GM21619 (cell line): ENCODE results near the gene ZBTB2.

Source experiments
- ATAC-seq: cut with Tn5 transposase; IDR thresholded peaks from one replicate; pipeline ENCODE4 v1.9.1; 2021; ENCODE audit not compliant: unreplicated experiment

Gene ZBTB2

GRCh38 chr6:151391471-151392413 is at the start of gene ZBTB2:
ZBTB2 (minus strand) TSS chr6:151391559; CDS start chr6:151373637, 17,922 bp downstream.
- ATAC-seq: peak; percentile 11

GRCh38 chr6:151440930-151441329 is 49.6 kb upstream of the ZBTB2 start:
- peak; percentile 46 for ATAC-seq

- ATAC-seq: peak; percentile 40
Measured at GRCh38 chr6:151440498-151440897, 49.1 kb upstream of the ZBTB2 start.

- no peak for ATAC-seq
Measured at GRCh38 chr6:151437401-151437800, 46.0 kb upstream of the ZBTB2 start.

- ATAC-seq: no peak
Measured at GRCh38 chr6:151436802-151437201, 45.4 kb upstream of the ZBTB2 start.

- ATAC-seq: no peak
Measured at GRCh38 chr6:151436300-151436699, 44.9 kb upstream of the ZBTB2 start.

- ATAC-seq: peak; percentile 50
Measured at GRCh38 chr6:151434369-151434768, 43.0 kb upstream of the ZBTB2 start.

- ATAC-seq: no peak
Measured at GRCh38 chr6:151432651-151433050, 41.3 kb upstream of the ZBTB2 start.

GRCh38 chr6:151431337-151431736 is 40.0 kb upstream of the ZBTB2 start:
- no peak for ATAC-seq

- ATAC-seq: no peak
Measured at GRCh38 chr6:151430886-151431285, 39.5 kb upstream of the ZBTB2 start.

- ATAC-seq: no peak
Measured at GRCh38 chr6:151428093-151428735, 36.9 kb upstream of the ZBTB2 start.

GRCh38 chr6:151425561-151425960 is 34.2 kb upstream of the ZBTB2 start:
- no peak for ATAC-seq

- no peak for ATAC-seq
Measured at GRCh38 chr6:151422981-151423380, 31.6 kb upstream of the ZBTB2 start.

GRCh38 chr6:151417477-151417876 is 26.1 kb upstream of the ZBTB2 start:
- no peak for ATAC-seq

GRCh38 chr6:151414641-151415260 is 23.4 kb upstream of the ZBTB2 start:
- ATAC-seq: no peak

- no peak for ATAC-seq
Measured at GRCh38 chr6:151413372-151414145, 22.2 kb upstream of the ZBTB2 start.

GRCh38 chr6:151412909-151413308 is 21.6 kb upstream of the ZBTB2 start:
- ATAC-seq: no peak

GRCh38 chr6:151409679-151410078 is 18.3 kb upstream of the ZBTB2 start:
- ATAC-seq: no peak

GRCh38 chr6:151409260-151409659 is 17.9 kb upstream of the ZBTB2 start:
- ATAC-seq: peak; percentile 75

- peak; percentile 1 for ATAC-seq
Measured at GRCh38 chr6:151408858-151409257, 17.5 kb upstream of the ZBTB2 start.

GRCh38 chr6:151403919-151404308 is 12.6 kb upstream of the ZBTB2 start:
- ATAC-seq: no peak
